HG03378 (cell line): Measurements from ENCODE around the gene SLC2A8.

Experiments used
- ATAC-seq: cut with Tn5 transposase; IDR thresholded peaks from one replicate; pipeline ENCODE4 v1.9.1; 2021; ENCODE audit warnings: mild to moderate bottlenecking, moderate library complexity; ENCODE audit not compliant: unreplicated experiment

The SLC2A8 gene

GRCh38 chr9:127426756-127427155, 29.8 kb downstream of the SLC2A8 start:
- no peak for ATAC-seq

GRCh38 chr9:127428348-127428747, 31.4 kb downstream of the SLC2A8 start:
- ATAC-seq, result no peak

- ATAC-seq, result no peak
Measured at GRCh38 chr9:127430415-127430814, 33.4 kb downstream of the SLC2A8 start.

GRCh38 chr9:127437497-127438264, 40.7 kb downstream of the SLC2A8 start:
- no peak for ATAC-seq

GRCh38 chr9:127438394-127438793, 41.4 kb downstream of the SLC2A8 start:
- ATAC-seq, result no peak

DNA sequence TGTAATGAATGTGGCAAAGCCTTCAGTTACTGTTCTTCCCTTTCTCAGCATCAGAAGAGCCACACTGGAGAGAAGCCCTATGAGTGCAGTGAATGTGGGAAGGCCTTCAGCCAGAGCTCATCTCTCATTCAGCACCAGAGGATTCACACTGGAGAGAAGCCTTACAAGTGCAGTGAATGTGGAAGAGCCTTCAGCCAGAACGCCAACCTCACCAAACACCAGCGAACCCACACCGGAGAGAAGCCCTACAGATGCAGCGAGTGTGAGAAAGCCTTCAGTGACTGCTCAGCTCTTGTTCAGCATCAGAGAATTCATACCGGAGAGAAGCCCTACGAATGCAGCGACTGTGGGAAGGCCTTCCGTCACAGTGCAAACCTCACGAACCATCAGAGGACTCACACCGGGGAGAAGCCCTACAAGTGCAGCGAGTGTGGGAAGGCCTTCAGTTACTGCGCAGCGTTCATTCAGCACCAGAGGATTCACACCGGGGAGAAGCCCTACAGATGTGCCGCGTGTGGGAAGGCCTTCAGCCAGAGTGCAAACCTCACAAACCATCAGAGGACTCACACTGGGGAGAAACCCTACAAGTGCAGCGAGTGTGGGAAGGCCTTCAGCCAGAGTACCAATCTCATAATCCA, 47.4 kb downstream of the SLC2A8 start:
- ATAC-seq, result no peak

- ATAC-seq, result no peak
Measured at GRCh38 chr9:127444921-127445850, 48.2 kb downstream of the SLC2A8 start.

- ATAC-seq, result no peak
Measured at GRCh38 chr9:127445851-127446712, 49.1 kb downstream of the SLC2A8 start.

DNA sequence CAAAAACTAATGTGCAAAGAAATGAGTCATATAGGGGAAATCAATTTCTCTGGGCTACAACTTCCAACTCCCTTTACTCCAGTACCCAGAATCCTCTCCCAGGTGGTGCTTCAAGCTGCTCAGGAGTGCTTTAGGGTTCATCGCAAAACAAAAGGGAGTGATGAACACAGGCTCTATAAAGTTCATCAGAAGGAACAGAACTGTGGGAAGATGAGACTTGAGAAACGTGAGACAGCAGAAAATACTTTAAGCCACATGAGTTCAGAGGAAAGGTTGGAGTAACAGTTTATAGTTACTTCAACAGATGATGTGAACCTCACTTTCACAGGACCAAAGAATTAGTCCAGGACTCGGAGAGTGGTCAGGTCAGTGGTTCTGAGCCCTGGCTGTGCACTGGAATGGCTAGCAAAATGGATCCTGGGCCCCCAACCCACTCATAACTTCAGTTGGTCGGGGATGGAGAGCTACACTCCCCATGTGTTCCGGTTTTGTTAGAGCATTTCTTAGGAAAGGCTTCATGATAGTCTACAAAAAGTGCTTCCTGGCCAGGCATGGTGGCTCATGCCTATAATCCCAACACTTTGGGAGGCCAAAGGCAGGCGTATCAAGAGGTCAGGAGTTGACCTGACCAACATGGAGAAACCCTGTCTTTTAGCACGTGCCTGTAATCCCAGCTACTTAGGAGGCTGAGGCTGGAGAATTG, 49.9 kb downstream of the SLC2A8 start:
- ATAC-seq, result no peak

DNA sequence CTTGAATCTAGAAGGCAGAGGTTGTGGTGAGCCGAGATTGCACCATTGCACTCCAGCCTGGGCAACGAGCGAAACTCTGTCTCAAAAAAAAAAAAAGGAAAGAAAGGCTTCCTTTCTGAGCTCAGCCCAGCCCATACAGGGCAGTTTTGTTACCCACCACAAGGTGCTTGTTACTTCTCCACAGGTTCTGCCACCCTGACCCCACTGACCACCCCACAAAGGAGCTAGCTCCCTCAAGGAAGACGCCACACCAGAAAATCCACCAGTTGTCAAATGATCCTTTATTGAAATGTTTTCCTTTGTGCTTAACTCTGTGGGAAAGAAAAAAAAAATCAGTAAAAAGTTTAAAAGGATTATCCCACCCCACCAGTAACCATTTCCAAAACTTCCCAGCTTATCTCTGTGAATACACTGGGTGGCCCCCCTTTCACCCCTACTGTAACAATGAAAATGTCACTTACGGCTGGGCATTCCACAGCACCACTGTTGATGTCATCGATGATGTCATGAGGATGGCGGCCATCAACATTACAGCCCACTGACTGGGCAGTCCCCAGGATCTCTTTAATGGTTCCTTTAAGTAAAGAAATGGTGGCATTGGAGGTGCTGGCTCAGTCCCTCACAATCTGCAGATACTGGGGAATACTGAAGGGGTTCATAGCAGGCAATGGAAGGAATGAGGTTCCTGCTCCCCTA, 50.6 kb downstream of the SLC2A8 start:
- ATAC-seq, result no peak

DNA sequence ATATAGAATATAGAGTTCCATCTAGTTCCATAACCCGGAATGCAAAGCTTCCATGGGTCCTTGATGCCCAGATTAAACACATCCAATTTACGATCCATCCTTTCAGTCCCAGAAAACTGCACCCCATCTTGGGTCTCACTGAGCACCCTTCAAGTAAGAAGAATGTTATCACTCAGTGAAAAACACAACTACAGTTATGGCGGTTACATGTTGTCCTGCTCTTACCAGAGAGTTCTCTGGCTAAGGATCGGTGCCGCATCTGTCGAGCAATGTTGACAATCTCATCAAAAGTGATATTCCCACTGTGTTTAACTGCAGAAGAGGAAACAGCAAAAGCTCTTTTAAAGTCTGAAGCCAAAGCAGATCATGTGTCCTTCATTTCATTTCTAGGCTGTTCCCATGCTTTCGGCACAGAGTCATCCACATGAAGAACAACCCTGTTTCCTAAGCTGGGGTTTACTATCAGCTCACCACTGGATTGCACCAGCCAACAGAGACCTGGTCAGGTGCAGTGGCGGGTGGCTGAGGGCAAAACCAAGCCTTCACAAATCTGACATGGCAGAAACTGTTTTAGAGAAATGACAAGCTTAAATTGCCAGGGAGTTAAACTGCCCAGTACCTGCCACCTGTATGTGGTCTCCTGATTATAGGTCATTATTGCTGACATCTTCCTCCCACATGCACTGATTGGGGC, 51.3 kb downstream of the SLC2A8 start:
- ATAC-seq, result no peak

- no peak for ATAC-seq
Measured at GRCh38 chr9:127449332-127449966, 52.5 kb downstream of the SLC2A8 start.

GRCh38 chr9:127450243-127450760, 53.3 kb downstream of the SLC2A8 start:
- ATAC-seq, result no peak

- peak; percentile 60 for ATAC-seq
Measured at GRCh38 chr9:127450830-127451607, 54.0 kb downstream of the SLC2A8 start, which contains the start of the genes LRSAM1 and RPL12. Gene LRSAM1, plus strand, starts transcription at chr9:127451510. Its CDS starts 3,018 bp downstream, at chr9:127454528. Gene RPL12, minus strand, starts transcription at chr9:127451406. Its CDS starts 89 bp downstream, at chr9:127451317.

- peak; percentile 25 for ATAC-seq
Measured at GRCh38 chr9:127451608-127451857, 54.6 kb downstream of the SLC2A8 start.

DNA sequence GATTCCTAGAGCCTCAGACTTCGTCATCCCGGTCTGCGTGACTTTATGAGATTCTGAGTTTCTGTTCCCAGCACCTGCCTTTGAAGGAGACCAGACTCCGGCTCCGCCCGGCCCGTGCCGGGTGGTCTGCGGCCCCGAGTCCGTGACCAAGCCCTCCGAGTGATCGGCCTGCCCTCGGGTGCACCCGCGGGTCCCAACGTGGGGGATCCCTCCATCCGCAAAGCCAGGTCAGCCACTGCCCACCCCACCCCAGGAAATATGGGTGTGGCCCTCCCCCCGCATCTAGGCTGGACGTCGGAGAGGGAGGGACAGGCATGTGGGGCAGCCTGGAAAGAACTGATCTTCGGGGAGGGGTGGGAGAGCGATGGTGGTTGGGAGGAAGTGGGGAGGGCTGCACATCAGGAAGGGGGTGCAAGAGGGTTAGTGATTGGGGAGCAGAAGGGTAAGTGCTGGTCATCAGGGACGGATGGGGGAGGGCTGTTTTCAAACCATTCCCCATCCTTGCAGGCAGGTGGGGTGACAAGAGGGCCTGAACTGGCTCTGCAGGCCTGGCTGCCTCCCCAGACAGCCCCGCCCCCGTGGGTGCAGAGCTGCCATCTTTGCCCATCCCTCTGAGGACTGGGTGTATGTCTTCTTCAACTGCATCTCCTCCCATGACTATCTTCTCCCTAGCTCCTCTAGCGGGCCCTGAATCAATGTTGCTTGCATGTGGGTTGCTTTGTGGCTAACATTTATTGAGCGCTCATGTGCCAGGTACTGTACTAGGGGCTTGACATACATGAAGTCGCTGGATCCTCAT, 55.1 kb downstream of the SLC2A8 start:
- peak; percentile 3 for ATAC-seq
